Ascending aorta (tissue), 2 donors: ENCODE measurements around the gene C7. TPM values are rescaled to one million over a fixed set of nuclear protein-coding genes. Genes with fewer than 3 reads are reported as not detected.

Source experiments
- DNase-seq, 2 donors: peaks; one replicate each; pipeline ENCODE4 v3.0.0-alpha.2; 2019; ENCODE audit warnings: low spot score in 2 of 2
- H3K27ac ChIP-seq, 2 donors: fragments of 200-600 bp; sonication (generic); one replicate each; pipeline ENCODE4 v1.5.1; 2016 to 2017; ENCODE audit warnings: mild to moderate bottlenecking in 1 of 2
- H3K27me3 ChIP-seq: fragments of 200-600 bp; sonication (generic); one replicate; pipeline ENCODE4 v1.5.1; 2017
- H3K36me3 ChIP-seq, 2 donors: fragments of 200-600 bp; sonication (generic); one replicate each; pipeline ENCODE4 v1.5.1; 2016
- H3K4me1 ChIP-seq, 2 donors: fragments of 200-600 bp; sonication (generic); one replicate each; pipeline ENCODE4 v1.5.1; 2016 to 2017; ENCODE audit warnings: mild to moderate bottlenecking in 1 of 2
- H3K4me3 ChIP-seq, 2 donors: fragments of 200-600 bp; sonication (generic); one replicate each; pipeline ENCODE4 v1.5.1; 2016 to 2017; ENCODE audit warnings: mild to moderate bottlenecking in 1 of 2
- H3K9me3 ChIP-seq, 2 donors: fragments of 200-600 bp; sonication (generic); one replicate each; pipeline ENCODE4 v1.5.1; 2016
- CTCF ChIP-seq, 3 experiments: fragments of 200-600 bp in 2 of 3; fragments of 450-650 bp in 1 of 3; sonication (generic) in 2 of 3; IDR thresholded peaks; one replicate each; pipeline ENCODE4 v1.5.1; 2016 to 2019; ENCODE audit warnings: antibody characterized with exemption in 3 of 3, mild to moderate bottlenecking in 1 of 3, moderate library complexity in 1 of 3
- intact Hi-C: fragments of 100-400 bp; cut with DNase I; formaldehyde crosslinking; loops from one replicate; pipeline ENCODE4 v1.15.1; 2023
- total RNA-seq: library from RNA; depleted of rRNA; stranded (reverse); fragments of >200 nt; gene quantifications from one replicate; pipeline ENCODE4 v1.1.0, GENCODE V29; 2016

The C7 gene
- total RNA-seq, 1 donor from 2014 or later: 179 TPM

GRCh38 chr5:40976836-40977235 is 67.5 kb downstream of the C7 start:
- no peak for TF ChIP-seq CTCF (IDR thresholded peaks at IDR 0.05)
- Histone ChIP-seq H3K4me3 (no peak overlapping the region), H3K27me3 (no peaks in the 10 kb centered on the region), H3K9me3 (no peaks in the 10 kb centered on the region), H3K4me1 (no peaks in the 10 kb centered on the region), H3K36me3 (no peaks in the 10 kb centered on the region), H3K27ac (no peak overlapping the region)
- no peak for DNase-seq
- intact Hi-C loops: no loop called here

- no peak overlapping the region for H3K27ac ChIP-seq
- H3K4me1 ChIP-seq: no peaks in the 10 kb centered on the region
- intact Hi-C loops: no loop called here
- no peaks in the 10 kb centered on the region for H3K27me3 ChIP-seq
- no peak overlapping the region for H3K4me3 ChIP-seq
- no peaks in the 10 kb centered on the region for H3K36me3 ChIP-seq
- TF ChIP-seq CTCF (IDR thresholded peaks at IDR 0.05): no peak
- DNase-seq: no peak
- H3K9me3 ChIP-seq: no peaks in the 10 kb centered on the region
Observed at GRCh38 chr5:40981420-40981819, 72.1 kb downstream of the C7 start.

- H3K9me3 ChIP-seq: peaks cover 0 to 4% of the 10 kb centered on the region in 2 donors
- no peak for DNase-seq
- intact Hi-C loops: no loop called here
- H3K36me3 ChIP-seq: no peaks in the 10 kb centered on the region
- H3K4me1 ChIP-seq: no peaks in the 10 kb centered on the region
- H3K4me3 ChIP-seq: no peak overlapping the region
- TF ChIP-seq CTCF (IDR thresholded peaks at IDR 0.05): no peak
- H3K27ac ChIP-seq: no peak overlapping the region
- H3K27me3 ChIP-seq: no peaks in the 10 kb centered on the region
Observed at GRCh38 chr5:40983781-40984180, 74.5 kb downstream of the C7 start.

- Histone ChIP-seq H3K9me3 (peaks cover 0 to 4% of the 10 kb centered on the region in 2 donors), H3K4me3 (no peak overlapping the region), H3K4me1 (peaks cover 0 to 2% of the 10 kb centered on the region in 2 donors), H3K27ac (no peak overlapping the region), H3K27me3 (no peaks in the 10 kb centered on the region), H3K36me3 (no peaks in the 10 kb centered on the region)
- intact Hi-C loops: no loop called here
- no peak for DNase-seq
- no peak for TF ChIP-seq CTCF (IDR thresholded peaks at IDR 0.05)
Observed at GRCh38 chr5:40984884-40985283, 75.6 kb downstream of the C7 start.

GRCh38 chr5:40985501-40985900 is 76.2 kb downstream of the C7 start:
- Histone ChIP-seq H3K4me3 (no peak overlapping the region), H3K27me3 (no peaks in the 10 kb centered on the region), H3K36me3 (no peaks in the 10 kb centered on the region), H3K27ac (no peak overlapping the region), H3K4me1 (peaks cover 0 to 6% of the 10 kb centered on the region in 2 donors), H3K9me3 (peaks cover 0 to 4% of the 10 kb centered on the region in 2 donors)
- TF ChIP-seq CTCF (IDR thresholded peaks at IDR 0.05): no peak
- DNase-seq: no peak
- intact Hi-C loops: no loop called here

GRCh38 chr5:40986666-40987065 is 77.4 kb downstream of the C7 start:
- no peak for TF ChIP-seq CTCF (IDR thresholded peaks at IDR 0.05)
- Histone ChIP-seq H3K4me1 (peaks cover 0 to 10% of the 10 kb centered on the region in 2 donors), H3K27me3 (no peaks in the 10 kb centered on the region), H3K36me3 (no peaks in the 10 kb centered on the region), H3K4me3 (no peak overlapping the region), H3K9me3 (peaks cover 0 to 4% of the 10 kb centered on the region in 2 donors), H3K27ac (no peak overlapping the region)
- DNase-seq: no peak
- intact Hi-C loops: no loop called here
